22Rv1 (cell line): ENCODE results near the gene CHADL.

Source experiments
- H3K27ac ChIP-seq: fragments of 450-650 bp; 2 replicates; pipeline ENCODE4 v1.5.1; 2017
- ZFX ChIP-seq: fragments of 450-650 bp; IDR thresholded peaks from 2 replicates; pipeline ENCODE4 v1.6.1; 2017; ENCODE audit warnings: antibody characterized with exemption, borderline replicate concordance
- TF ChIP-seq, protein P1 (sequence below): fragments of 450-650 bp; IDR thresholded peaks from 2 replicates; pipeline ENCODE4 v1.5.1; 2017; ENCODE audit warnings: mild to moderate bottlenecking

Gene CHADL

DNA sequence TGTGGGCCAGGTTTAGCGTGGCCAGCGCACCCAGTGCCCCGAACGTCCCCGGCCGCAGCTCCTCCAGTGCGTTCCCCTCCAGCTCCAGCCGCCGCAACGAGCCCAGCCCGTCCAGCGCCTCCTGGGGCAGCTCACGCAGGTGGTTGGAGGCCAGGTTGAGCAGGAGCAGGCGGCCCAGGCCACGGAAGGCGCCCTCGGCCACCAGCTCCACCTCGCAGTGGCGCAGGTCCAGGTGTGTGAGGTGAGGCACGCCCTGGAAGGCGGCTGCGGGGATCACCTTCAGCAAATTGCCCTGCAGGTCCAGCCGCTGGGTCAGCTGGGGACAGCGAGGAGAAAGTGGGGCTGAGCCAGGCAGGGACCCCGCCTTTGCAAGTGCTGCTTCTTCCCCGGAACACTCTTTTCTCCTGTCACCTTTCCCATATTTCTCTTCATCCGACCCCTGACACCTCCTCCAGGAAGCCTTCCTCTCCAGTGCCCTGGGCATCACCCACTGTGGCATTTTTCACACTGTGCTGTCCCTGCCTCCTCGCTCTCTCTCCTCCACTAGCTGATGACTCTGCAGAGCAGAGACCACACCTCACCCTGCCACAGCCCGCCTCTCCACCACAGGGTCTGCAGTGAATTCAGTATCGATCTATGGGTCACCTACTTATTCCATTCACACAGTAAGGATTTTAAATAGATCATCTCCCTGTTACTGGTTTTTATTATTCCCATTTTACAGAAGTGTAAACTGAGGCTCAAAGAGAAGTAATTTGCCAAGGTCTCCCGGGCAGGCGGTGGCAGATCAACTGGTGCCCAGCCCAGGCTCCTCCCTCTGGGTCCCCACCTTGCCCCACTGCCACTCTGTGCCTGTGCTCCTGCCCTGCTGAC is 1.9 kb downstream of the CHADL start:
- peak overlapping the region; percentile 53; the same call in 1 of the 2 replicates for H3K27ac ChIP-seq
- TF ChIP-seq ZFX = no peak
- TF ChIP-seq, protein P1, sequence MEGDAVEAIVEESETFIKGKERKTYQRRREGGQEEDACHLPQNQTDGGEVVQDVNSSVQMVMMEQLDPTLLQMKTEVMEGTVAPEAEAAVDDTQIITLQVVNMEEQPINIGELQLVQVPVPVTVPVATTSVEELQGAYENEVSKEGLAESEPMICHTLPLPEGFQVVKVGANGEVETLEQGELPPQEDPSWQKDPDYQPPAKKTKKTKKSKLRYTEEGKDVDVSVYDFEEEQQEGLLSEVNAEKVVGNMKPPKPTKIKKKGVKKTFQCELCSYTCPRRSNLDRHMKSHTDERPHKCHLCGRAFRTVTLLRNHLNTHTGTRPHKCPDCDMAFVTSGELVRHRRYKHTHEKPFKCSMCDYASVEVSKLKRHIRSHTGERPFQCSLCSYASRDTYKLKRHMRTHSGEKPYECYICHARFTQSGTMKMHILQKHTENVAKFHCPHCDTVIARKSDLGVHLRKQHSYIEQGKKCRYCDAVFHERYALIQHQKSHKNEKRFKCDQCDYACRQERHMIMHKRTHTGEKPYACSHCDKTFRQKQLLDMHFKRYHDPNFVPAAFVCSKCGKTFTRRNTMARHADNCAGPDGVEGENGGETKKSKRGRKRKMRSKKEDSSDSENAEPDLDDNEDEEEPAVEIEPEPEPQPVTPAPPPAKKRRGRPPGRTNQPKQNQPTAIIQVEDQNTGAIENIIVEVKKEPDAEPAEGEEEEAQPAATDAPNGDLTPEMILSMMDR = no peak

DNA sequence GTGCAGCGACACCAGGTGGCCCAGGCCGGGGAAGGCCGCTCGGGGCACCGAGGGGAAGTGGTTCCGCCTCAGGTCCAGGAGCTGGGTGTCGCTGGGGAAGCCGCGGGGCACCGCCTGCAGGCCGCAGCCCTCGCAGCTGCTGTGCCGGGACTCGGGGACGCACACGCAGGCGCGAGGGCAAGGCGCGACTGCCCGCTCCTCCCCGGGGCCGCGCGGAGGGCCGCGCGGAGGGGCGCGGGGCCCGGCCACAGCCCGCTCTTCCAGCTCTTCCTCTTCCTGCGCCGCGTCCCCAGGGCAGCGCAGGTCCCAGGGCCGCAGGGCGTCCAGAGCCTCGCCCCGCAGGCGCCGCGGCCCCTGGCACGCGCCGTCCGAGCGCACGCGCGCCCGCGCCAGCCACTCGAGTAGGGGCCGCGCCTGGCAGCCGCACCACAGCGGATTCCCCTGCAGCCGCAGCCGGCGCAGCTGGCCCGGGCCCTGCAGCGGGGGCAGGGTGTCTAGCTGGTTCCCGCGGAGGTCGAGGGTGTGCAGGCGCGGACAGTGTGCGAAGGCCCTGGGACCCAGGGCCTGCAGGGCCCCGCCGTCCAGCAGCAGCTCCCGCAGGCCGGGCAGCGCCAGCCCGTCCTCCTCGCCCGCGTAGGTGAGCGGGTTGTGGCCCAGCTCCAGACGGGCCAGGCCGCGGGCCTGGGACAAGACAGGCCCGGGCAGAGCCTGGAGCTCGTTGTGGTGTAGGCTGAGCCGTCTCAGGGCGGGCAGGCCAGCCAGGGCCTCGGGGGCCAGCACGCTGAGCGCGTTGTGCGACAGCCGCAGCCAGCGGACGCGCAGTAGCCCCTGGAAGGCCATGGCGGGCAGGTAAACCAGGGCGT is 2.8 kb downstream of the CHADL start:
- H3K27ac ChIP-seq = peak overlapping the region; percentile 53
- TF ChIP-seq ZFX = no peak
- TF ChIP-seq, protein P1 = peak; percentile 91

DNA sequence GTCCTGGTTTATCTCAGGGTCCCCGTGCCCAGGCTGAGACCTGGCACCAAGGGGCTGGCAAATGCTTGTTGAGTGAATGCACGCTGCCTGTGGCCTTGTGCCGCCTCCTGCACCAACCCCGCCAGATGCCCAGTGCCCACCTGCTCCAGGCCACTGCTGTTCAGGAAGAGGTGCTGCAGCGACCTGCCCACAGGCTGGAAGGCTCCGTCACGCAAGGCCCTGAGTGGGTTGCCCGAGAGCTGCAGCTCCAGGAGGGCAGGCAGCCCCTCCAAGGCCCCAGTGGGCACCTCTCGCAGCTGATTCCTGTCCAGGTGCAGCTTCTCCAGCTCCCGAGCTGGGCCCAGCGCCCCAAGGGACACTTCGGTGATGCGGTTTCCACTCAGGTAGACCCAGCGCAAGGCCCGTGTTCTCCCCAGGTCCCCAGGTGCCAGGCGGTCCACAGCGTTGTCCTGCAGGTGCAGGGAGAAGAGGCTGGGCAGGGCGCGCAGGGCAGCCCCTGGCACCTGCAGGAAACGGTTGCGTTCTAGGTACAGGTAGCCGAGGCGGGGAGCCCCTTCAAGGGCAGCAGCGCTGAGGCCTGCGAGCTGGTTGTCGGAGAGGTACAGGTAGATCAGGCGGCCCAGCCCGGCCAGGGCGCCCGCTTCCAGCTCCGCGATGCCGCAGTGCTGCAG is 3.6 kb downstream of the CHADL start:
- no peak for TF ChIP-seq ZFX
- TF ChIP-seq, protein P1 = no peak
- H3K27ac ChIP-seq = peak overlapping the region; percentile 53

DNA sequence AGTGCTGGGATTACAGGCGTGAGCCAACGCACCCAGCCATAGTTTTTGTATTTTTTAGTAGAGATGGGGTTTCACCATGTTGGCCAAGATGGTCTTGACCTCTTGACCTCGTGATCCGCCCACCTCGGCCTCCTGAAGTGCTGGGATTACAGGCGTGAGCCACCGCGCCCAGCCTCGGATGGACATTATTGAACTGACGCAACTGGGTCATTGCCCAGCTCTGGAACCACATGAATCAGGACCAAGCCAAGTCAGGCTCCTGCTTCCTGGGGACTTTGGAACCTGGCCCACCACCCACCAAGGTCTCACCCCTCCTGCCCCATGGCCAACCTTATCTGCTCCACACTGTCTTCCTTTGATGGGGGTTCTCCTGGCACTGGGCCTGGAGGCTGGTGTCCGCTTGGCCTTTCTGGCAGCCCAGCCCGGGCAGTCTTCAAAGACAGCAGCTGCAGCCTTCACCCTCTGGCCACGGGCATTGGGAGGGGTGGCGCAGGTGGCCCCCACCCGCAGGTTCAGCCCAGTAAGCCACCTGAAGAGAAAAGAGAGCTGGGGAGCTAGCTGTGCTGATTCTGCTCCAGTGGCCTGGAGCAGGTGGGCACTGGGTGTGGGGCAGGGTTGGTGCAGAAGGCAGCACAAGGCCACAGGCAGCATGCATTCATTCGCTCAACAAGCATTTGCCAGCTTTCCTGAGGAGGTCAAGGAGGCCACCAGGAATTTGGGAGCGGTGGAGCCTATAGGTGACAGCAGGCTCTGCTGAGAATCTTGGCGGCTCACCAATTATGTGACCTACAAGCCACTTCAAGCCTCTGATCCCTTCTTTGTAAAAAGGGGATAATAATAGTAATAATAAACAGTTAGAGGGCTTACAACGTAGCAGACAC is 5.7 kb downstream of the CHADL start:
- TF ChIP-seq, protein P1 = no peak
- no peak for TF ChIP-seq ZFX
- H3K27ac ChIP-seq = no peak overlapping the region

DNA sequence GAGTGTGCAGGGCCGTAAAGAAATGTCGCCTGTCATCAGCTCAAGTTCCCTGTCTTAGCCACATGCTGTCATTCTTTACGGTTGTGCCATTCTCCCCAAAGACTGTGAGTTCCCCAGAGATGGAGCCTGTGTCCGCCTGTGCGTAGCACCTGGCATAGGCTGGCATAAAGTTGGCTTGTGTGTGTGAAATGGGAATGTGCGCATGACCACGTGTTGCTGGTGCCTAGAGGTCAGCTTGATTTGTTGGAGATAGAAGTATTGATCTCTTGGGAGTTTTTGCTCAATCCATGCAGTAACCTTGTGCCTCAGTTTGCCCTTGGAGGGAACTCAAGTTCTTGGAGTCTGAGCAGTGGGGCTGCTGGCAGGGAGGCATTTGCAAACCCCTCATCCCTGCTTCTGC is 9.4 kb downstream of the CHADL start:
- TF ChIP-seq, protein P1 = no peak
- no peak for TF ChIP-seq ZFX
- H3K27ac ChIP-seq = no peak overlapping the region

DNA sequence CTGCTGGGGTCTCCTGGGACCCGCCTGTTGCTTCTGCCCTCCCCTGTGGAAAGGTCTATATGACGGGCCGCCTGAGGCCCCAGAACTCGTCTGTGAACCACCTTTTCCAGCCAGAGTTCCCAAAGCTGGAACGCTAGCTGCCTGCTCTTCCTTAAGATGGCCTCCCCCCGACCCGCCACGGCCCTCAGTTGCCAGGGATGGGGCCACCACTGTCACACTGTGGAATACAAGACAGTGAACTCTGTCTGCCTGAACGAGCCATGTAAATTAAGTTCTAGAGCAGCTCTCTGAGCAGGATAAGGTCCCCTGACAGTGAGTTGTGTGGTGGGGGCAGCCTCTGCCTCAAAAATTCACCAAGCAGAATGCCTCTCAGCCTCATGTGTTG is 10.3 kb downstream of the CHADL start:
- H3K27ac ChIP-seq = no peak overlapping the region
- no peak for TF ChIP-seq ZFX
- TF ChIP-seq, protein P1 = no peak
